Kidney epithelial cell (primary cell): ENCODE measurements around the gene DNAJC15. TPM values are rescaled to one million over a fixed set of nuclear protein-coding genes. Genes with fewer than 3 reads are reported as not detected.

Source experiments
- DNase-seq: peaks from one replicate; pipeline ENCODE4 v3.0.0-alpha.2; 2010; ENCODE audit warnings: low read depth
- H3K27me3 ChIP-seq: 2 replicates; pipeline ENCODE4 v1.6.0; 2011; ENCODE audit warnings: low read length; ENCODE audit not compliant: control insufficient read depth, insufficient read depth
- H3K36me3 ChIP-seq: 2 replicates; pipeline ENCODE4 v1.5.1; 2011; ENCODE audit warnings: low read length; ENCODE audit not compliant: control insufficient read depth, insufficient read depth
- H3K4me3 ChIP-seq: 2 replicates; pipeline ENCODE4 v1.5.1; 2011; ENCODE audit warnings: low read depth, mild to moderate bottlenecking, control low read depth, low read length
- CTCF ChIP-seq: IDR thresholded peaks from 2 replicates; pipeline ENCODE4 v1.5.1; 2011; ENCODE audit warnings: mild to moderate bottlenecking, moderate library complexity, low read length, control low read depth, inconsistent platforms; ENCODE audit not compliant: insufficient read depth, poor library complexity, severe bottlenecking
- total RNA-seq: library from RNA; depleted of rRNA; stranded (reverse); fragments of >200 nt; gene quantifications from 2 replicates; pipeline ENCODE4 v1.2.3, GENCODE V29; 2015

Gene DNAJC15
- total RNA-seq, 1 donor from 2014 or later, result 16.0 TPM

GRCh38 chr13:43020794-43021193, 2.6 kb upstream of the DNAJC15 start:
- Histone ChIP-seq H3K36me3 (no peaks in the 10 kb centered on the region), H3K27me3 (no peaks in the 10 kb centered on the region), H3K4me3 (no peak overlapping the region)
- no peak for TF ChIP-seq CTCF
- no peak for DNase-seq

- no peak for DNase-seq
- H3K36me3 ChIP-seq, result no peaks in the 10 kb centered on the region
- H3K27me3 ChIP-seq, result no peaks in the 10 kb centered on the region
- TF ChIP-seq CTCF, result no peak
- no peak overlapping the region for H3K4me3 ChIP-seq
These were observed 1.3 kb upstream of the DNAJC15 start for GRCh38 chr13:43021926-43022670.

- no peak for TF ChIP-seq CTCF
- Histone ChIP-seq H3K27me3 (no peaks in the 10 kb centered on the region), H3K36me3 (no peaks in the 10 kb centered on the region), H3K4me3 (peak overlapping the region; percentile 52)
- no peak for DNase-seq
These were observed 475 bp upstream of the DNAJC15 start for GRCh38 chr13:43022934-43023288.

- no peaks in the 10 kb centered on the region for H3K36me3 ChIP-seq
- TF ChIP-seq CTCF, result no peak
- DNase-seq, result no peak
- no peak overlapping the region for H3K4me3 ChIP-seq
- no peaks in the 10 kb centered on the region for H3K27me3 ChIP-seq
These were observed 2.9 kb downstream of the DNAJC15 start for GRCh38 chr13:43026262-43026661.

- no peak for TF ChIP-seq CTCF
- no peaks in the 10 kb centered on the region for H3K27me3 ChIP-seq
- DNase-seq, result no peak
- H3K36me3 ChIP-seq, result peaks cover 1% of the 10 kb centered on the region
- no peak overlapping the region for H3K4me3 ChIP-seq
These were observed 7.2 kb downstream of the DNAJC15 start for GRCh38 chr13:43030548-43030947.

- Histone ChIP-seq H3K36me3 (peaks cover 1% of the 10 kb centered on the region), H3K4me3 (no peak overlapping the region), H3K27me3 (no peaks in the 10 kb centered on the region)
- no peak for TF ChIP-seq CTCF
- no peak for DNase-seq
These were observed 8.5 kb downstream of the DNAJC15 start for GRCh38 chr13:43031881-43032280.
